NCI-H345 treated with DMSO at 0.1 percent for 48 hours (cell line): Measurements from ENCODE around the gene EMSY.
"Not testable (repeated sequence)": the region's sequence is repeated elsewhere in the genome, so short reads cannot be mapped to it uniquely, and the experiment has no call there.

ENCODE experiments used
- DNase-seq: peaks from one replicate; lab custom pipeline; 2025; ENCODE audit not compliant: unreplicated experiment; lab: John Stamatoyannopoulos, UW

EMSY gene

DNA sequence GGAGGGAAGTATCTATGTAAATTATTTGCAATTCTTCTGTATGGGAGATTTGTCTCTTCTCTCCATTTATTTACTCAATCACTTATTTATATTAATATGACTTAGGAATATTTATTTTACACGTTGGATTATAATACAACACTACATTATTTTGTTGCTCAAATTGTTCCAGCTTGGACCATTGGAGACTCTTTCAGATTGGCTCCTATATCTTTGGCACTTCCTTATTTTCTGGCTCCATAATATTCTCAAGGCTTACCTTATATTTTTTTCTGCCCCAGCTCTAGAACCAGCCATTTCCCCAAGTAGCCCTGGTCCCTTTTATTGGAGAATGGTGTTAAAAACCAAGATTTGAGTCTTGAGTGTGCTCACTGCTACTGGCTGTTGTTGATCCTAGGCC, 123.8 kb downstream of the EMSY start:
- DNase-seq: no peak

DNA sequence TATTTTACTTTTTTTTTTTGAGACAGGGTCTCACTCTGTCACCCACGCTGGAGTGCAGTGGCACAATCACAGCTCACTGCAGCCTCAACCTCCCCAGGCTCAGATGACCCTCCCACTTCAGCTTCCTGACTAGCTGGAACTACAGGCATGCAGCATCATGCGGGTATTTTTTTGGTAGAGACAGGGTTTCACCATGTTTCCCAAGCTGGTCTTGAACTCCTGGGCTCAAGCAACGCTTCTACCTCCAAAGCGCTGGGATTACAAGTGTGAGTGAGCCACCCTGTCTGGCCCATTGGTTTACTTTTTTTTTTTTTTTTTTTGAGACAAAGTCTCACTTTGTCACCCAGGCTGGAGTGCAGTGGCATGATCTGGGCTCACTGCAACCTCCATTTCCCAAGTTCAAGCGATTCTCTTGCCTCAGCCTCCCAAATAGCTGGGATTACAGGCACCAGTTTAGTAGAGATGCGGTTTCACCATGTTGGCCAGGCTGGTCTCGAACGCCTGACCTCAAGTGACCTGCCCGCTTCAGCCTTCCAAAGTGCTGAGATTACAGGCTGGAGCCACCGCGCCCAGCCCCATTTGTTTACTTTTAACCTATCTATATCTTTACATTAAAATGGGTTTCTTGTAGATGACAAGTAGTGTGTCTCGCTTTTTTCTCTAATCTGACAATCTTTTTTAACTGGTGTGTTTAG, 127.5 kb downstream of the EMSY start:
- DNase-seq: not testable (repeated sequence)

DNA sequence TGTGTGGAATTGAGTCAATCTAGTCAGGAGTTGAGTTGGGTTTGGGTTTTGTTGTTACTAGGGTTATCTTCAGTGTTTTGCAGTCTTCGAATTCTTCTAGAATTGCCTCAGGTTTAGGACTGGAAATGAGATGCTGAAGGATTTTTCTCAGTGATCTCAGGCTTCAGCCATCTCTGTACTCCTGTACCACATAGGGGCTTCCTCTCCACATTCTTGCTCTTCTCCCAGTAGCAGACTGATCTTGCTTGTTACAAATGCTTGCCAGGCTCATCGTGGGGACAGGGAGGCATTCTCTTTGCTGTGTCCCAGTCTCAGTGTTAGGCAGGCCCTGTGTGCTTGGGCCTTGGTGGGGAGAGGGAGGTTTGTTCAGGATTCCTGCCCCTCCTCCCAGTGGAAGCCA, 129.6 kb downstream of the EMSY start:
- no peak for DNase-seq

DNA sequence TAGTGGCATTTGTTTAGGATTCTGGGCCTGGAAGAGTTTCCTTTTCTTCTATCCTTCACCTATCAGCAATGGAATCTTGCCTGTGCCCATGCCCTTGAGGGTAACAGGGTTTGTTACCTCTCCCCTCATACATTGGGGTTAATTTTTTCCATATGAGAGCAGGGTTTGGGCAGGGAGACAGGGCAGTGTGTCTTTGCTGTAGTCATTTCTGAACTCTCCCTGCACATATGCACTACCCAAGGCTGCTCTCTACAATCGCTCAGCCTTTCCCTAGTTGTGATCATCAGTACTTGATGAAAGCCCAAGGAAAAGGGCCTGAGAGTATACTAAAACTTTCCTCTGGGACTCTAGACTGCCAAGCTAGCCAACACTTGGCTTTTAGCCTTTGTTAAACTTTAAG, 130.1 kb downstream of the EMSY start:
- DNase-seq: no peak

DNA sequence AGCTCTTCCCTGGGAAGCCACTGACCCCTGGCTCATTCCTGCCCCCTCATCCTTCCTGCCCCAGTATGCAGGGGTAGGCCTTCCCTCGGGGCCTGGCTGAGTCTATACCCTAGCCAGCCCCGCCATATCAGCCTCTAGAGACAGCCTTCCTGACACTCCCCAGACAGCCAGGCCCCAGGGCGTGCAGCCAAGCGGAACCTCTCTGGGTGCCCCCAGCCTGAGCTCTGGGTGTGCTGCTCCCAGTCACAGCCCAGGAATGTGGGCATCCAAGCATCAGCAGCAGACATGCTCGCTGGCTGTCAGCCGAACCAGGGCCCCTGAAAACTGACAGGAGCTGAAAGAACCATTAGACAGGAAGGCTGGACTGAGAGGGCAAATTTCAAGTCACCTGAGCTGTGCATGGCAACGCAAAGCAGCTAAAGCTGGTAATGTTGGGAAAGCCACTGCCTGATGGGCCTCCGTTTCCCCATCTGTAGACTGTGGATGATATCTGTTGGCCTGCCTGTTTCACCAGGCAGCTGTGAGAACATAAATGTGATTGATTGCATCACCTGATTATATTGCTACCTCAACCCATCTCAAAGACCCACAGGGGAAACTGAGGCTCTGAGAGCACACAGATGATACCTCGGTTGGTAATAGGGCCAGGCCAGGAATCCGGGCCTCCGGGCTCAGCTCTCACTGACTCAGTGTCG, 132.6 kb downstream of the EMSY start:
- no peak for DNase-seq

DNA sequence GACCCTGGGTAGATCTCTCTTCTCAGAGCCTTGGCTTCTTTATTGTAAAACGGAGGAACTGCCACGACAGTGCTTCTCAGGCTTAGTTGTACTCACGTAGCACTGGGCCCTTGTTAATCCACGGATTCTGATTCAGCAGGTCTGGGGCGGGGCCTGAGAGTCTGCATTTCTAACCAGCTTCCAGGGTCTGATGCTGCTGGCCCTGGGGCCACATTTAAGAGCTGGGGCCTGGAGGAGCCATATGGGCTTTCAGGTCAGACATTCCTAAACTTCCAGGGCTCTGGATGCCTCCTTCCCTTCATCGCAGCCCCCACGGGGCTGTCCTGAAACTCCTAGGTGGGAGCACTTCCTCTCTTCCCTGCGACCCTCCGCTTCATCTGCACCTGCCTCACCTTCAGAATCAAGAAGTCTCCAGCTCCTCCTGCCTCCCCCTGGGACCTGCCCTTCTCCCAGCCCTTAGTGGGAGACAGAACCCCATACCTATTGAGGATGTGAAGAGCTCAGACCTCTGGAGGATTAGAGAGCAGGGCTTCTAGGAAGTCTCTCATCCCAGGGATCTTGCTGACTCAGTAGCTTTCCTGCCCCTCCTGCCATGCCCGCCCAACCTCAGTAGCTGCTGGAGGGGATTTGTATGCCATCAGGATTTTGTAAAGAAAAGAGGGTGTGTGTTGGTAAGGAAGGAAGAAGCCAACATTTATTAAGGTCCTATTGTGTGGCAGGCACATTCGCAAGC, 133.3 kb downstream of the EMSY start:
- no peak for DNase-seq

DNA sequence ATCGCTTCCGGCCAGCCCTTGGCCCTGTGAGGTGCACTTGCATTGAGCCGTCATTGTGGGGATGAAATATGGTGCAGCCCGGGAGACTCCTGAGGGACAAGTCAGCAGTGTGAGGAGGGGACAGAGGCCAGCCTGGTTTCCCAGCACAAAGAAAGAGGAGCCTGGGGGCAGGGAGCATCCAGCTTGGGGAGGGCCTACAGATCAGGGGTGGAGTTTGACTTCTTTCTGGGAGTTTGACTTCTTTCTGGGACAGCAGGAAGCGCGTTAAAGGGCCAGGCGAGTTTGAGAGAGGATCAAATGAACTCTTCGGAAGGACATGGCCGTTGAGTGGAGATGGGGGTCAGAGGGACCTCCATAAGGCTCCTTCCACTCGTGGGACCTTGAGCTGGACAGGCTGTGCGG, 133.8 kb downstream of the EMSY start:
- DNase-seq: no peak

DNA sequence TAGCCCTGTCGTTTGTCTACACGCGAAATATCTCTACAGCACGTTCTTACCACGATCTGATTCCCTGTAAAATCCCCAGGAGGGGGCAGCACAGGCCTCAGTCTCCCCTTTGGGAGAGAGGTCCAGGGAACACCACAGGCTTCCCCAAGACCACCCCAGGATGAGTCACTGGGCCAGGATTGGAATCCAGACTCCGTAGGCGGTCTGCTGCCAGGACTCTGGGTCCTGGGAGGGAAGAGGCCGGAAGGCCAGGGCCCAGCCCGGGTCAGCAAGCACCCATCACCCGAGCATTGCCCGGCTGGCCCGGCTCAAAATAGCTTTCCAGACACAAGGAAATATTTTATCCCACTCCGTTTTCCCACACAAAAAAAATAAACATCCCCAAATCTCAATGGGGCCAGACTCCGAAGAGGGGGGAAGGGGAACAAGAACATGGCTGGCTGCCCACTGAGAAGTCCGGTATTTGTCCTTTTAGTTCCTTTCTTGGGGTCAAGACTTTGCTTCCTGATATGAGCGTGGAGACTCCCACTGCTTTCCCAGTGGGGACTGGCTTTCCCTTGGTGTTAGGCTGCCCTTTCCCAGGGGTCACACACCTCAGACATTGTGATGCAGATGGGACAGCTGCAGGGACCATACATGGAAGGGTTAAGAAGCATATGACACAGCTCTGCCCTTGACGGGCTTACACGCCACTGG, 134.4 kb downstream of the EMSY start:
- DNase-seq: no peak

DNA sequence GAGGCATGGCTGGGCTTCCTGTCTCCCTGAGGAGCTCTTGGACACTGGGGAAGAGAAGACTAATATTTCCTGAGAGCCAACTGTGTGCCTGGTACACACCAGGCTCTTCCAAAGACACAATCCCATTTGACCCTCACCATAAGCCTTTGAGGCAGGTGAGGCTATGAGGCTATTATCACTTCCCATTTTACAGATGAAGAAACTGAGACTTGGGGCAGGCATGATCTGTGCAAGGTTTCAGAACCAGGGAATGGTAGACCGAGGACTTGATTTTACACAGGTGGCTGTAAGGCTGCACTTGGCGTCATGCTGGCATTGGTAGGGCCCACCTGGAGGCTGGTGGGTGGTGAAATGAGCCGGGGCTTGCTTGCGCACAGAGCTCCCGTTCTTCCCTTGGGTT, 134.9 kb downstream of the EMSY start:
- no peak for DNase-seq

DNA sequence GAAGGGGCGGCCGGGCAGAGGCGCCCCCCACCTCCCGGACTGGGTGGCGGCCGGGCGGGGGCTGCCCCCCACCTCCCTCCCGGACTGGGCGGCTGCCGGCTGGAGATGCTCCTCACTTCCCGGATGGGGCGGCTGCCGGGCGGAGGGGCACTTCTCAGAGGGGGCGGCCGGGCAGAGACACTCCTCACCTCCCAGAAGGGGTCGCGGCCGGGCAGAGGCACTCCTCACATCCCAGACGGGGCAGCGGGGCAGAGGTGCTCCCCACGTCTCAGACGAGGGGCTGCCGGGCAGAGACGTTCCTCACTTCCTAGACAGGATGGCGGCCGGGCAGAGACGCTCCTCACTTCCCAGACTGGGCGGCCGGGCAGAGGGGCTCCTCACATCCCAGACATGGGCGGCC, 137.7 kb downstream of the EMSY start:
- not testable (repeated sequence) for DNase-seq

DNA sequence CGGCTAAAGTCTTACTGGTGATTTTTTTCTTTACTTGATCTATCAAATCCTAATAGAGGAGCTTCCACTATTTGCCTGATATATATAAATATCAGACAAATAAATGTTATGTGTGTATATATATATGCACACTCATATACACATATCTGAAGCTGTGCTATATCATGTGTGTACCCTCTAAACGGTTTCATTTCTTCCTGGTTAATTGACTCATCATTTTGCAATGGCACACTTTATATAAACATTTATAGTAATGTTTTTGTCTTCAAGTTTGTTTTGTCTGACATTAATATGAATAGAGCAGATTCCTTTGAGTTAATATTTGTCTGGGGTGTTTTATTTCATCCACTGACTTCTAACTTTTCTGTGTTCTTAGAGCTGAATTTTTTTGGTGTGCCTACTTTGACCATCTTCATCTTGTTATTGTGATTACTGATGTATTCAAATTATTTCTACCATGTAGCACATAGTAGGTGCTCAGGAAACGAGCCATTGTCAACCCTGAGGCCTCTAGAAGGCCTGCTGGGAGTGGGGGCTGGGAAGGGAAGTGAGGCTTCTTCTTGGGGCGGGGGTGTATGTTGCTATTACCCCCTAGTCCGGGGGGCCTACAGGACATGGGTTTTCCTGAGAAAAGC, 143.1 kb downstream of the EMSY start:
- DNase-seq: no peak

DNA sequence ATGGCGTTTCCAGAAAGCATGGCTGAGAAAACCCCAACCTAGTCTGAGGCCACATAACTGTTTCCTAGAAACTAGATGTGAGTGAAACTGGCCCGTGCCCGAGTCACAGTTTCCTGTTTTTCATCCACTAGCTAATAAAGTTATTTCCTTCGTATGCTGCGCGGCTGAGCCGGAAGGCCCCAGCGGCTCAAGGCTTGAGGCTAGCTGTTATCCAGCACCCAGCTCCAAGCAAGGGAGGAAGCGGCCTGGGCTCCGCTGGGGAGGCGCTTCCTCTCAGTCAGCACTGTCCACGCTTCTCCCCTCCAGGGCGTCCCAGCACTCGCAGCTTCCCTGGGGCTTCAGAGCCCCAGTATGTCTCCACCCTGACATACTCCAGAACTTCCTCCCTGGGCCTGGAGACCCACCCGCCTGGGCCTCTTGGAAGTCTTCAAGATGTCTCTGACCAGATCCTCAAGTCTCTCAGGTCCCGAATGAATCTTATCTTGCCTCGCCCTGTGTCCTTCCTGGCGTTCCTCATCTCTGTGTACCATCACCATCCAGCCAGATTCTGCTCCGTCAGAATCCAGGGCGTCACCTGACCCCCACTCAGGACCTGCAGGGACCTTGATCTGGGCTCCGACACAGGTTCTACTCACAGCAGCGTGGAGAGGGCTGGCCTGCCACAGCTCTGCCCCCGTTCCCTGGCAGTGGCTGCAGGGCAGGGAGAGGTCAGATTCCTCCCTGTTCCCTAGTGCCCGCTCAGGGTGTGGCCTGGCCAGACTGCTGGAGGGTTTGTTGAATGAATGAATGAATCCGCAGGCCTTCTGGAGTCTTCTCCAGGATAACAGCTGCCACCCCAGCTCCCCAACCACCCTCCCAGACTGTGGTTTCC, 143.9 kb downstream of the EMSY start:
- DNase-seq: no peak

DNA sequence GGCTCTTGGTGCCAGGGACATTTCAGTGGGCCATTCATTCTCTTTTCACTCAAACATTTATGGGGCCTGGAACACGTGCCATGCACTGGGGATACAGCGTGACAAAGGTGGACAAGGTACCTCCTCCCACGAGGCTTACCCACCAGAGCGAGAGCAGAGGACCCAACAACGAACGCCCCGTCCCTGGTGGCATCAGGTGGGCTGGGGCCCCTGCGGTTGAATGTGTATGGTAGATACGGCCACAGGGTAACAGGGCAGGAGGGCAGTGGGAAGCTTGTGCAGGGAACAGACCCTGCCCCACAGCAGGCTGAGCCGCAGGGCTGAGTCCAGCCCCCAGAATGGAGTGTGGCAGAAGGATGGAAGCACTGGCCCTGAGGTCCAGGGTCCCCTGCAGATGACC, 144.7 kb downstream of the EMSY start:
- no peak for DNase-seq

DNA sequence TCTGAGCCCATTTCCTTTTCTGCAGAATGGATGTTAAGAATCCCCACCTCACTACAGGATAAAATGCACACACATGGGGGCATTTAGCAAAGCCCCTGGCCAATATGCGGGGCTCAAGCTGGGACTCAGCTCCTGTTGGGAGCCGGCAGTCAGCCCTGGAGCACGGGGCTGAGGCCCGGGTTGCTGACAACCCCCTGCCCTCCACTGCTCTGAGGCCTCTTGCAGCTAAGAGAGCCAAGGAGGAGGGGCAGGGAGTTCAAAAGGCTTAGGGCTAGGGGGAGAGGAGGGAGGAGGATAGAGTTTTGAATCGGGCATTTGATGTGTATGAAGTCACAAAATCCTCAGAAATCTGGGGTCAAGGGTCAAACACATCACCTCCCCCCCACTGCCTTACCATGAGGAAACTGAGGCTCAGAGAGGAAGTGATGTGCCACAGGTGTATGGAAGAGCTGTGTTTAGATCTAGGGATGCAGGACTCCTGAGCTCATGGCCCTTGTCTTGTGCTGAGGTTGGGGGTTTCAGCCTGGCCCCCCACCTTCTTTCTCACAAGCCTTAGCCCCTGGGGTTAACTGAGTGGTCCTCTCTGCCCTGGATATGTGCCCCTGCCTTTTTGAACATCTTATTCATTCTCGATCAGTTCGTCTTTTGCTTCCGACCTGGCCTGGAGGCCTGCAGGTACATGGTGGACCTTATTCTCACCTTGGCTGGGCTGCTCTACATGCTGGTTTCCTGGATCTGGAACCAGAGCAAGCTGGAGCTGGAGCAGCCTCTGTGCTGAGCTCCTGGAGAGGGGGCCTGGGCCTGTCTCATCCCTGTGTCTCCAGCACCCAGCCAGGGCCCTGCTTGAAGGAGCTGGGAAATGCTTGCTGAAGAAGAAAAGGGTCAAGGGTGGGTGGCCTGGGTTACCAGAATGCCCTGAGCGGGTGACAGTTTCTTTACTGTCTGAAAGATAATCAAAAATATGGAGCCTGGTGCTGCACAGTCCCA, 145.4 kb downstream of the EMSY start:
- DNase-seq: no peak

DNA sequence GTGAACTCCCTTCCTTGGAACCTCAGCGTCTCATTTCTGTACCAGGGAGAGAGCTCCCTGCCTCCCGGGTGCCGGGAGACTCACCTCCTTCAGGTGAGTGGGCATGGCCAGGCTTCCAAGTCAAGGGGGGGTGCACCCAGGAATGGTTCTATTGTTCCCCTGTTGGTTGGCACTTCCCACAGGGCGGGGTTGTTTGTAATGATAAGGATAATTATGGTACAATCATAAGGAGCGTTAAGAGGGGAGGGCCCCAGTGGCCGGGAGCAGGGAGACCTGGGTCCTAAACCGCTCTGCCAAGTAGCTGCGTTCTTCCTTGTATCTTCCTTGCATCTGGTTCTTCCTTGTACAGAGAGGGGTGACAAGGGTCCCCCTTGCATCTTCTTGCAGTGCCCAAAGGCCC, 146.6 kb downstream of the EMSY start:
- DNase-seq: no peak

DNA sequence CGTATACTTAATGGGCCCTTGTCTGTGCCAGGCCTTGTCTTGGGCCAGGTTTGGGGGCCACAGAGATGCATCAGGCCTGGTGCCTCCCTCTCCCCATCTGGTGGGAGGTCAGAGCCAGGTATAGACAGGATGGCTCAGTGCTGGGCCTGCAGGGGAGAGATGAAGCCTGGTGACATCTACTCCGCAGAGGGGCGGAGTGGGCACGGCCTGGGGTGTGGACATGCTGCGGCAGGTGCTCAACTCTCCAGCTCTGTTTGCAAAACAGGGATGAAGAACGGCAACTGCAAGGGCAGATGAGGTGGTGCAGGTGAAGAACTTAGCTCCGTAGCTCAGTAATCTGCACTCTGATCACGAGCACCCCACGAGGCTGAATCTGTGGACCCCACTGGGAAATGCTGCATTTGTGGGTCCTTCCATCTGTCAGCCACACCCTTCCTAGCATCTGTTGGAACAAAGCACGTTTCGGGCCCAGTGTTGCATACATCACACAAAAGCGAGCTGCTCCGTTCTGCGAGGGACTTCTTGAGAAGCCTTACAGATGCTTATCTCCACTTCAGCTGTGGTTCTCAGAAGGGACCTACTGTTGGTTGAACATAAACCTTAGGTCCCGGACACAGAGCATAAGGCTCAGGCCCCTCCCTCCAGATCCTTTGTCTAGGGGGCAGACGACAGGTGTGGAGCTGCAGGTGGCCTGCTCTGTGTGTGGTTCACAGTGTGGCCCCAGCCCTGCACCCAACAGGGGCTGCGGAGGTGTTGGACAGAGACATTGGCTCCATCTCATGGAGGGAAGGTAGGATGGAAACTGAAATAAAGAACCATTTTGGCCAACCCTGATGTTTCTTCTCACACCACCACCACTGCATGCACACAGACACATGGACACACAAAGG, 147.5 kb downstream of the EMSY start:
- DNase-seq: no peak

DNA sequence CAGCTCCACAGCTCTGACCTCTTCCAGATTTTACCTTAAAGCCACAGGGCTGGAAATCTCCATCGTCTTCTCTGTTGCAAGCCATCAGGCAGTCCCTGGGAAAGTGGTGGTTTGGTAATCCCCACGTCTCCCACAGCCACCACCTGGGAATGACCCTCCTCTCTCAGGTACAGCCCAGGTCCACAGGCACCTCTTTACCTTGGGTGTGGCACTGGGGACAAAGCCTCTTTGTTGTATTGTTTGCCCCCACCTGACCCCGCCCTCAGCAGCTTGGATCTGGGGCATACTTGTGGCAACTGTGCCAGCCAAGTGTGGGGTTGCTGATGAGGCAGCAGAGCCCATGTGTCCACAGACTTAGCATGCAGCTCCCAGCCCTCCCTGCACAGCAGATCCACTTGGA, 148.1 kb downstream of the EMSY start:
- no peak for DNase-seq

DNA sequence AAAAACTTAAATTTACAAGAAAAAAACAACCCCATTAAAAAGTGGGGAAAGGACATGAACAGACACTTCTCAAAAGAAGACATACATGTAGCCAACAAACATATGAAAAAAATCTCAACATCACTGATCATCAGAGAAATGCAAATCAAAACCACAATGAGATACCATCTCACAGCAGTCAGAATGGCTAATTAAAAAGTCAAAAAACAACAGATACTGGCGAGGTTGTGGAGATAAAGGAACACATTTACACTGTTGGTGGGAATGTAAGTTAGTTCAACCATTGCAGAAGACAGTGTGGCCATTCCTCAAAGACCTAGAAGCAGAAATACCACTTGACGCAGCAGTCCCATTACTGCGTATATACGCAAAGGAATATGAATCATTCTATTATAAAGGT, 150.3 kb downstream of the EMSY start:
- DNase-seq: not testable (repeated sequence)
